ENCODE measurements around the gene RGS5. TPM values are rescaled to one million over a fixed set of nuclear protein-coding genes. Genes with fewer than 3 reads are reported as not detected.
A peak's percentile ranks its signal among the peaks of the same experiment; 100 is the strongest.
"Not testable (repeated sequence)": the region's sequence is repeated elsewhere in the genome, so short reads cannot be mapped to it uniquely, and the experiment has no call there.

RGS5 gene
- total RNA-seq, 4 donors from 2014 or later = 37.1 to 197 (median 120) TPM

DNA sequence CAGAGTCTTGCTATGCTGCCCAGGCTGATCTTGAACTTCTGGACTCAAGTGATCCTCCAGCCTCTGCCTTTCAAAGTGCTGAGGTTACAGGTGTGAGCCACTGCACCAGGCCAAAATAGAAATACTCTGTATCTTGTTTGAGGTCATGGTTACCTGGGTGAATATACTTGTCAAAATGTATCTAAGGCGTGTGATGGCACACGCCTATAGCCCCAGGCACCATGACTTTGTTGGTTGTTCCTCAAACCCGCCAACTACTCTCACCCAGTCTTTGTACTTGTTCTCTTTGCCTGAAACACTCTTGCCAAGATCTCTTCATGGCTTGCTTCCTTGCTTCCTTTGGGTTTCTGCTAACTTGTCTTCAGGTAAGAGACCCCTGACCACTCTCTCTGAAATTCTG, 38.0 kb upstream of the RGS5 start:
- no peaks in the 10 kb centered on the region for H3K27me3 ChIP-seq
- intact Hi-C loops (cut with DNase I; ENCODE audit: low total_unique reads) = no loop called here
- no peaks in the 10 kb centered on the region for H3K4me1 ChIP-seq
- no peak overlapping the region for H3K27ac ChIP-seq
- DNase-seq = no peak
- H3K36me3 ChIP-seq = no peaks in the 10 kb centered on the region
- no peak for TF ChIP-seq POLR2A (IDR thresholded peaks at IDR 0.05)
- TF ChIP-seq, protein P1, sequence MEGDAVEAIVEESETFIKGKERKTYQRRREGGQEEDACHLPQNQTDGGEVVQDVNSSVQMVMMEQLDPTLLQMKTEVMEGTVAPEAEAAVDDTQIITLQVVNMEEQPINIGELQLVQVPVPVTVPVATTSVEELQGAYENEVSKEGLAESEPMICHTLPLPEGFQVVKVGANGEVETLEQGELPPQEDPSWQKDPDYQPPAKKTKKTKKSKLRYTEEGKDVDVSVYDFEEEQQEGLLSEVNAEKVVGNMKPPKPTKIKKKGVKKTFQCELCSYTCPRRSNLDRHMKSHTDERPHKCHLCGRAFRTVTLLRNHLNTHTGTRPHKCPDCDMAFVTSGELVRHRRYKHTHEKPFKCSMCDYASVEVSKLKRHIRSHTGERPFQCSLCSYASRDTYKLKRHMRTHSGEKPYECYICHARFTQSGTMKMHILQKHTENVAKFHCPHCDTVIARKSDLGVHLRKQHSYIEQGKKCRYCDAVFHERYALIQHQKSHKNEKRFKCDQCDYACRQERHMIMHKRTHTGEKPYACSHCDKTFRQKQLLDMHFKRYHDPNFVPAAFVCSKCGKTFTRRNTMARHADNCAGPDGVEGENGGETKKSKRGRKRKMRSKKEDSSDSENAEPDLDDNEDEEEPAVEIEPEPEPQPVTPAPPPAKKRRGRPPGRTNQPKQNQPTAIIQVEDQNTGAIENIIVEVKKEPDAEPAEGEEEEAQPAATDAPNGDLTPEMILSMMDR (IDR thresholded peaks at IDR 0.05) = no peak
- H3K9me3 ChIP-seq = no peaks in the 10 kb centered on the region
- no peak overlapping the region for H3K4me3 ChIP-seq

DNA sequence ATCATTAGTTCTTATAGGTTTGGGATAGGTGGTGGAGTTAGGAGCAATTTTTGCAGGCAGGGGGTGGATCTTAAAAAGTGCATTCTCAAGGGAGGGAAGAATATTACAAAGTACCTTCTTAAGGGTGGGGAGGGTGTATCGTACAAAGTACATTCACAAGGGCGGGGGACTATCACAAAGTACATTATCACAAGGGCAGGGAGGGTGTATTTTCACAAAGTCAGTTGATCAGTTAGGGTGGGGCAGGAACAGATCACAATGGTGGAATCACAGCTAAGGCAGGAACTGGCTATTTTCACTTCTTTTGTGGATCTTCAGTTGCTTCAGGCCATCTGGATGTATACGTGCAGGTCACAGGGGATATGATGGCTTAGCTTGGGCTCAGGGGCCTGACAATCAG, 30.9 kb upstream of the RGS5 start:
- intact Hi-C loops (cut with DNase I; ENCODE audit: low total_unique reads) = not testable (repeated sequence)

DNA sequence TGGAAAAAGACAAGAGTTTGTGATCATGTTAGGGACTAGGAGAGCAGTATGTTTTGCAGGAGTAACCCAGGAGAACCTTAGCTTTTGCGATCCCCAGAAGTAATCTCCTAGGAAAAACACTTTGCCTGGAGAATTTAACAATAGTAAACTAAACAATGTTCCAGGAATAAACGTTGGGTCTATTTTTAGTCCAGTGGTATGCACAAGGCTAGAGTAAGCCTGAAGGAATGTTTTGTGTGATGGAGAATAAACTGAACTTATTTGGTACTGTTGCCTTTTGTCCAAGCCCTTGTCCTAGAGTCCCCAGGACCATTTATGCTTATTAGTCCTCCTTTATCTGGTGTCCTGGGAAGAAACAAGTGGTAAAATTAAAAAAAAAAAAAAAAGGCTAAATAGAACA, 28.7 kb upstream of the RGS5 start:
- Histone ChIP-seq H3K27me3 (no peaks in the 10 kb centered on the region), H3K4me1 (no peaks in the 10 kb centered on the region), H3K36me3 (no peaks in the 10 kb centered on the region), H3K4me3 (no peak overlapping the region), H3K9me3 (no peaks in the 10 kb centered on the region), H3K27ac (peak overlapping the region in 1 of 2 donors; percentile 33)
- intact Hi-C loops (cut with DNase I; ENCODE audit: low total_unique reads) = no loop called here
- no peak for DNase-seq
- no peak for TF ChIP-seq POLR2A (IDR thresholded peaks at IDR 0.05)
- TF ChIP-seq, protein P1 (IDR thresholded peaks at IDR 0.05) = no peak

More for the DNA sequence above, 30.9 kb upstream of the RGS5 start:
- DNase-seq, H3K36me3 ChIP-seq, H3K27ac ChIP-seq, H3K9me3 ChIP-seq, H3K27me3 ChIP-seq, H3K4me3 ChIP-seq, H3K4me1 ChIP-seq: not testable (repeated sequence)

DNA sequence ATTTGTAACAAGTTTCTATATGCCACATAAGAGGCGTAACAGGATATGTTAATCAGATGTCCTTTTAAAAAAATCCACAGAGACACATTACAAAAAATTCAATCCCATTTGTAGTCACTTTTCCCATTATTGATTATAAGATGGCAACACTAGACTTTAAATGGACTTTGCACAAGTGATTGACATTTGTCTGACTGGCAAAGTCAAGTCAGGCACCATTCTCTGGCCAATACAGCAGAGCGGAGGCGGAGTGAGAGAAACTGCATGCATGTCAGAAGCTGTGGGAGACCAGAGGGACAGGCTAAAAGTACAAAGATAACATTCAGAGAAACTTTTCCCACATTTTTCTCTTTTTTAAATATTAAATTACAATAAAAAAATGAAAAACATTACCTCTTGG, 28.1 kb upstream of the RGS5 start:
- no peak overlapping the region for H3K4me3 ChIP-seq
- H3K9me3 ChIP-seq = no peaks in the 10 kb centered on the region
- peak overlapping the region in 1 of 2 donors; percentile 33 for H3K27ac ChIP-seq
- H3K27me3 ChIP-seq = no peaks in the 10 kb centered on the region
- no peaks in the 10 kb centered on the region for H3K36me3 ChIP-seq
- no peaks in the 10 kb centered on the region for H3K4me1 ChIP-seq
- intact Hi-C loops (cut with DNase I; ENCODE audit: low total_unique reads) = no loop called here
- TF ChIP-seq, protein P1 (IDR thresholded peaks at IDR 0.05) = no peak
- TF ChIP-seq POLR2A (IDR thresholded peaks at IDR 0.05) = no peak
- no peak for DNase-seq

DNA sequence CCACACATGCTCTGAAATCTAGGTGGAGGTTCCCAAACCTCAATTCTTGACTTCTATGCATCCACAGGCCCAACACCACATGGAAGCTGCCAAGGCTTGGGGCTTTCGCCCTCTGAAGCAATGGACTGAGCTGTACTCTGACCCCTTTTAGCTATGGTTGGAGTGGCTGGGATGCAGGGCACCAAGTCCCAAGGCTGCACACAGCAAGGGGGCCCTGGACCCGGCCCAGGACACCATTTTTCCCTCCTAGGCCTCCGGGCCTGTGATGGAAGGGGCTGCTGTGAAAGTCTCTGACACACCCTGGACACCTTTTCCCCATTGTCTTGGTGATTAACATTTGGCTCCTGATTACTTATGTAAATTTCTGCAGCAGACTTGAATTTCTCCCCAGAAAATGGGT, 25.6 kb upstream of the RGS5 start:
- H3K27me3 ChIP-seq; H3K9me3 ChIP-seq; H3K4me3 ChIP-seq; intact Hi-C loops (cut with DNase I; ENCODE audit: low total_unique reads); H3K36me3 ChIP-seq; H3K4me1 ChIP-seq; DNase-seq; H3K27ac ChIP-seq: not testable (repeated sequence)

DNA sequence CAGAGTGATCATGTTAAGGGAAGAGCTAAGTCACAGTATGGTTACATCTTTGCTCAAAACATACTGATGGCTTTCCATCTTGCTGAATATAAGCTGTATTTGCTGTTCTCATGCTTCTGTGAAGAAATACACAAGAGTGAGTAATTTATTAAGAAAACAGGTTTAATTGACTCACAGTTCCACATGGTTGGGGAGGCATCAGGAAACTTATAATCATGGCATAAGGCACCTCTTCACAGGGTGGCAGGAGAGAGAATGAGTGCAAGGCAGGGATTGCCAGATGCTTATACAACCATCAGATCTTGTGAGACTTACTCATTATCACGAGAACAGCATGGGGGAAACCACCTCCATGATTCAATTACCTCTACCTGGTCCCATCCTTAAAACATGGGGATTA, 24.4 kb upstream of the RGS5 start:
- no peaks in the 10 kb centered on the region for H3K27me3 ChIP-seq
- no peak overlapping the region for H3K27ac ChIP-seq
- H3K4me1 ChIP-seq = no peaks in the 10 kb centered on the region
- no peak overlapping the region for H3K4me3 ChIP-seq
- H3K36me3 ChIP-seq = no peaks in the 10 kb centered on the region
- TF ChIP-seq, protein P1 (IDR thresholded peaks at IDR 0.05) = no peak
- TF ChIP-seq POLR2A (IDR thresholded peaks at IDR 0.05) = no peak
- intact Hi-C loops (cut with DNase I; ENCODE audit: low total_unique reads) = no loop called here
- DNase-seq = no peak
- no peaks in the 10 kb centered on the region for H3K9me3 ChIP-seq
